IMR-90 (cell line): ENCODE data around the gene RPS3. TPM values are rescaled to one million over a fixed set of nuclear protein-coding genes. Genes with fewer than 3 reads are reported as not detected.

ENCODE experiments used
- ATAC-seq: fragments of 200-7000 bp; cut with Tn5 transposase; 2 replicates; pipeline ENCODE4 v1.9.1; 2020; ENCODE audit warnings: low read depth, mild to moderate bottlenecking, moderate library complexity
- BruUV-seq: library from RNA; stranded (reverse); fragments of 400-500 nt; replicated peaks from 2 replicates; lab custom pipeline; 2021; lab: Mats Ljungman, UMichigan
- CTCF ChIA-PET: fragments of 300-600 bp; formaldehyde crosslinking; extraction: SDS; loops from one replicate; lab custom pipeline; 2021; ENCODE audit warnings: antibody characterized with exemption; lab: Yijun Ruan, JAX
- POLR2A ChIA-PET: fragments of 300-600 bp; sonication (Branson Sonifier 250); formaldehyde crosslinking; loops from one replicate; lab custom pipeline; 2022; ENCODE audit warnings: antibody characterized with exemption; ENCODE audit not compliant: unreplicated experiment; lab: Charles Lee
- DNase-seq: peaks from one replicate; pipeline ENCODE4 v3.0.0; 2013
- H2AFZ ChIP-seq: replicated peaks from 2 replicates; pipeline ENCODE3; 2013; ENCODE audit warnings: low read length, mild to moderate bottlenecking; ENCODE audit not compliant: poor library complexity
- H2AK5ac ChIP-seq: 2 replicates; pipeline ENCODE4 v1.6.1; 2013; ENCODE audit warnings: low read depth, low read length, inconsistent platforms
- H2AK9ac ChIP-seq: replicated peaks from 2 replicates; pipeline ENCODE3; 2013; ENCODE audit warnings: mild to moderate bottlenecking, low read depth, low read length, moderate library complexity; ENCODE audit not compliant: poor library complexity
- H2BK120ac ChIP-seq: 2 replicates; pipeline ENCODE4 v1.6.1; 2013; ENCODE audit warnings: low read depth, low read length, inconsistent platforms
- H2BK15ac ChIP-seq: 3 replicates; pipeline ENCODE4 v1.6.1; 2013; ENCODE audit warnings: low read depth, low read length, inconsistent platforms
- H2BK20ac ChIP-seq: 2 replicates; pipeline ENCODE4 v1.6.1; 2013; ENCODE audit warnings: low read depth, mild to moderate bottlenecking, inconsistent platforms, low read length, moderate library complexity
- H2BK5ac ChIP-seq: 2 replicates; pipeline ENCODE4 v1.6.1; 2013; ENCODE audit warnings: mild to moderate bottlenecking, low read depth, low read length, inconsistent platforms; ENCODE audit not compliant: poor library complexity, severe bottlenecking
- H3K14ac ChIP-seq: replicated peaks from 2 replicates; pipeline ENCODE4 v1.6.1; 2013; ENCODE audit warnings: low read depth, low read length, inconsistent platforms
- H3K18ac ChIP-seq: 2 replicates; pipeline ENCODE4 v1.6.1; 2013; ENCODE audit warnings: low read depth, low read length, control low read depth
- H3K23ac ChIP-seq: 2 replicates; pipeline ENCODE4 v1.6.1; 2013; ENCODE audit warnings: low read depth, low read length, inconsistent platforms
- H3K27ac ChIP-seq: 2 replicates; pipeline ENCODE4 v1.5.1; 2013; ENCODE audit warnings: mild to moderate bottlenecking, control low read depth, low read length; ENCODE audit not compliant: insufficient read depth
- H3K27me3 ChIP-seq: 2 replicates; pipeline ENCODE4 v1.6.1; 2013; ENCODE audit warnings: low read length; ENCODE audit not compliant: control insufficient read depth, insufficient read depth
- H3K36me3 ChIP-seq: 2 replicates; pipeline ENCODE4 v1.6.1; 2013; ENCODE audit warnings: low read length, mixed read lengths; ENCODE audit not compliant: control insufficient read depth, insufficient read depth
- H3K4ac ChIP-seq: 2 replicates; pipeline ENCODE4 v1.6.1; 2013; ENCODE audit warnings: low read depth, low read length, inconsistent platforms
- H3K4me1 ChIP-seq: 2 replicates; pipeline ENCODE4 v1.6.1; 2013; ENCODE audit warnings: low read length, mixed read lengths; ENCODE audit not compliant: control insufficient read depth, insufficient read depth
- H3K4me2 ChIP-seq: 2 replicates; pipeline ENCODE4 v1.6.1; 2013; ENCODE audit warnings: low read depth, mild to moderate bottlenecking, control low read depth, low read length, moderate library complexity
- H3K4me3 ChIP-seq: 2 replicates; pipeline ENCODE4 v1.5.1; 2013; ENCODE audit warnings: low read depth, mild to moderate bottlenecking, control low read depth, low read length, moderate library complexity; ENCODE audit not compliant: insufficient read depth
- H3K56ac ChIP-seq: 2 replicates; pipeline ENCODE4 v1.6.1; 2013; ENCODE audit warnings: low read length, inconsistent platforms; ENCODE audit not compliant: insufficient read depth; ENCODE audit errors: extremely low read depth
- H3K79me1 ChIP-seq, 2 experiments: 2 replicates each; pipeline ENCODE4 v1.6.1; 2013; ENCODE audit warnings: low read length in 2 of 2, inconsistent platforms in 1 of 2, low read depth in 1 of 2
- H3K9ac ChIP-seq: 2 replicates; pipeline ENCODE4 v1.6.1; 2013; ENCODE audit warnings: low read depth, low read length, control low read depth
- H3K9me1 ChIP-seq: 2 replicates; pipeline ENCODE4 v1.6.1; 2013; ENCODE audit warnings: low read length, inconsistent platforms; ENCODE audit not compliant: insufficient read depth
- H3K9me3 ChIP-seq: 2 replicates; pipeline ENCODE4 v1.6.1; 2013; ENCODE audit warnings: low read length; ENCODE audit not compliant: control insufficient read depth, insufficient read depth
- H4K20me1 ChIP-seq: 2 replicates; pipeline ENCODE4 v1.6.1; 2013; ENCODE audit warnings: low read length, inconsistent platforms; ENCODE audit not compliant: insufficient read depth
- H4K5ac ChIP-seq: 2 replicates; pipeline ENCODE4 v1.6.1; 2013; ENCODE audit warnings: mild to moderate bottlenecking, low read depth, low read length, control low read depth
- H4K8ac ChIP-seq, 2 experiments: 2 replicates each; pipeline ENCODE4 v1.6.1; 2013; ENCODE audit warnings: low read depth in 2 of 2, low read length in 2 of 2, control low read depth in 1 of 2, inconsistent platforms in 1 of 2
- H4K91ac ChIP-seq: 2 replicates; pipeline ENCODE4 v1.6.1; 2013; ENCODE audit warnings: low read depth, low read length, inconsistent platforms; ENCODE audit not compliant: insufficient read depth
- BHLHE40 ChIP-seq: fragments of 150-350 bp; IDR thresholded peaks from 2 replicates; pipeline ENCODE4 v1.6.1; 2016; ENCODE audit warnings: mild to moderate bottlenecking, low read depth, low read length
- CEBPB ChIP-seq: IDR thresholded peaks from 2 replicates; pipeline ENCODE4 v1.6.1; 2012; ENCODE audit warnings: low read depth, low read length, improper control_type of control experiment
- CHD1 ChIP-seq: IDR thresholded peaks from 2 replicates; pipeline ENCODE4 v1.6.1; 2012; ENCODE audit warnings: low read depth, low read length, improper control_type of control experiment
- CTCF ChIP-seq: conservative IDR thresholded peaks from 2 replicates; pipeline ENCODE4 v1.5.1; 2012; ENCODE audit warnings: mild to moderate bottlenecking, low read depth, low read length, improper control_type of control experiment
- ELK1 ChIP-seq: fragments of 150-350 bp; IDR thresholded peaks from 2 replicates; pipeline ENCODE4 v1.6.1; 2016; ENCODE audit warnings: low read depth, mild to moderate bottlenecking, low read length, moderate library complexity, borderline replicate concordance
- FOS ChIP-seq: fragments of 150-350 bp; IDR thresholded peaks from 2 replicates; pipeline ENCODE4 v1.6.1; 2016; ENCODE audit warnings: low read depth, low read length
- MAFK ChIP-seq: IDR thresholded peaks from 2 replicates; pipeline ENCODE4 v1.6.1; 2012; ENCODE audit warnings: low read depth, low read length, improper control_type of control experiment
- MAZ ChIP-seq: IDR thresholded peaks from 2 replicates; pipeline ENCODE4 v1.6.1; 2012; ENCODE audit warnings: low read depth, mild to moderate bottlenecking, low read length, improper control_type of control experiment, moderate library complexity, borderline replicate concordance
- MXI1 ChIP-seq: IDR thresholded peaks from 2 replicates; pipeline ENCODE4 v1.6.1; 2012; ENCODE audit warnings: low read depth, mild to moderate bottlenecking, low read length, moderate library complexity, borderline replicate concordance
- NFE2L2 ChIP-seq: fragments of 150-350 bp; IDR thresholded peaks from 2 replicates; pipeline ENCODE4 v1.6.1; 2016; ENCODE audit warnings: low read depth, mild to moderate bottlenecking, low read length
- POLR2A ChIP-seq: IDR thresholded peaks from 2 replicates; pipeline ENCODE4 v1.6.1; 2012; ENCODE audit warnings: mild to moderate bottlenecking, low read depth, low read length
- RAD21 ChIP-seq: IDR thresholded peaks from 2 replicates; pipeline ENCODE4 v1.6.1; 2012; ENCODE audit warnings: low read length, improper control_type of control experiment
- RCOR1 ChIP-seq: IDR thresholded peaks from 2 replicates; pipeline ENCODE4 v1.6.1; 2012; ENCODE audit warnings: mild to moderate bottlenecking, low read length, improper control_type of control experiment; ENCODE audit not compliant: insufficient replicate concordance
- RFX5 ChIP-seq: IDR thresholded peaks from 2 replicates; pipeline ENCODE4 v1.8.0; 2012; ENCODE audit warnings: low read depth, mild to moderate bottlenecking, low read length, moderate library complexity
- SMC3 ChIP-seq: fragments of 150-350 bp; IDR thresholded peaks from 2 replicates; pipeline ENCODE4 v1.6.1; 2016; ENCODE audit warnings: low read depth, mild to moderate bottlenecking, antibody characterized with exemption, low read length, moderate library complexity
- WGBS, 2 experiments: methylation state at CpG; one replicate each; pipeline versions ENCODE4 v1.1.5 to v1.1.7; 2013; ENCODE audit warnings: missing lambda C conversion rate in 2 of 2; ENCODE audit not compliant: insufficient read length in 1 of 2; ENCODE audit errors: extremely low coverage in 2 of 2; 5-methylcytosine and 5-hydroxymethylcytosine counted together
- dilution Hi-C: fragments of 300-500 bp; cut with HindIII; formaldehyde crosslinking; loops from one replicate; pipeline ENCODE4 v1.14.3; 2018; ENCODE audit warnings: low sequenced_read_pairs; ENCODE audit not compliant: unreplicated experiment
- in situ Hi-C: fragments of 300-500 bp; cut with MboI; formaldehyde crosslinking; loops from 3 replicates; pipeline ENCODE4 v1.14.3; 2019; ENCODE audit warnings: low sequenced_read_pairs, inconsistent platforms, mixed read lengths
- intact Hi-C: fragments of 100-400 bp; cut with micrococcal nuclease; formaldehyde crosslinking; loops from 2 replicates; pipeline ENCODE4 v1.10.0; 2022
- polyA plus RNA-seq, 3 experiments: library from polyadenylated mRNA; depleted of rRNA; stranded (reverse); fragments of >200 nt; gene quantifications; 2 replicates each; pipeline ENCODE4 v1.2.3, GENCODE V29; 2012; ENCODE audit warnings: low replicate concordance in 1 of 3
- total RNA-seq: library from RNA; depleted of rRNA; stranded (reverse); fragments of >200 nt; gene quantifications from 2 replicates; pipeline ENCODE4 v1.2.3, GENCODE V29; 2012
- TF ChIP-seq, protein P1 (sequence below): fragments of 150-350 bp; IDR thresholded peaks from 2 replicates; pipeline ENCODE4 v1.6.1; 2017; ENCODE audit warnings: mild to moderate bottlenecking, antibody characterized with exemption, low read length, low read depth

The RPS3 gene
- total and polyA plus RNA-seq, 2 of the 4 experiments (the other 2 are of a cell fraction): 2,360 to 2,477 TPM

DNA sequence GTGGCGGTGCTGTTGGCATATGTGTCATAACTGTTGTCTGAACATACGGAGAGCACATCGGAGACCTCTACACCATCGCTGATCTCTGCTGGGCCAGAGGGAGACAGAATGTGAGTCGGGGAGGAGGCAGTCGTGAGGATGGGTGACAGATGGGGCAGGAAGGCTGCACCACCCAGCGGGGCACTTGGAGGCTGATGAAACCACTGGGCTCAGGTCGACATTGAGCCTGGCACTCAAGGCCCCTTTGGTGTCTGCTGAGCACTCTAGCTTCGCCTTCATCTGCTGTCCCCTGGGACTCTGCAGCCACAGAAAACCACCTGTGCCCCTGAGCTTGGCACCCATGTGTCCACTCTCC is 36.2 kb downstream of the RPS3 start:
- no peak overlapping the region for H2BK15ac ChIP-seq
- 84% methylated on average over 5 of the region's 9 CpGs; no CpG with 5 or more reads in 1 of the 2 experiments for whole genome bisulfite sequencing, 2 experiments
- in situ Hi-C loops (no loop called here), dilution Hi-C loops (no loop called here), intact Hi-C loops (no loop called here)
- TF ChIP-seq ELK1 (no peak), SMC3 (no peak), FOS (no peak), POLR2A (no peak), CHD1 (no peak), CTCF (no peak), RAD21 (no peak), RFX5 (no peak), BHLHE40 (no peak), NFE2L2 (no peak), MXI1 (no peak), CEBPB (no peak), RCOR1 (no peak), MAZ (no peak), MAFK (no peak)
- TF ChIP-seq, protein P1, sequence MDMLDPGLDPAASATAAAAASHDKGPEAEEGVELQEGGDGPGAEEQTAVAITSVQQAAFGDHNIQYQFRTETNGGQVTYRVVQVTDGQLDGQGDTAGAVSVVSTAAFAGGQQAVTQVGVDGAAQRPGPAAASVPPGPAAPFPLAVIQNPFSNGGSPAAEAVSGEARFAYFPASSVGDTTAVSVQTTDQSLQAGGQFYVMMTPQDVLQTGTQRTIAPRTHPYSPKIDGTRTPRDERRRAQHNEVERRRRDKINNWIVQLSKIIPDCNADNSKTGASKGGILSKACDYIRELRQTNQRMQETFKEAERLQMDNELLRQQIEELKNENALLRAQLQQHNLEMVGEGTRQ: no peak
- ChIA-PET CTCF (no interaction called here), POLR2A (no interaction called here)
- 0 out of 2 replicates have a peak, but pooled peaks cover 2% of the 10 kb centered on the region for H4K20me1 ChIP-seq
- no peaks in the 10 kb centered on the region for H3K4me1 ChIP-seq
- no peak overlapping the region for H2BK120ac ChIP-seq
- peaks cover 31% of the 10 kb centered on the region for H3K27me3 ChIP-seq
- no peak overlapping the region for H2BK20ac ChIP-seq
- H3K9ac ChIP-seq: no peak overlapping the region
- no peak overlapping the region for H3K56ac ChIP-seq
- H2BK5ac ChIP-seq: no peak overlapping the region
- H3K18ac ChIP-seq: no peak overlapping the region
- DNase-seq: no peak
- BruUV-seq: no TSS peak
- no peak overlapping the region for H3K4ac ChIP-seq
- no peak overlapping the region for H4K8ac ChIP-seq
- ATAC-seq: no peak
- H3K4me3 ChIP-seq: no peak overlapping the region
- H3K4me2 ChIP-seq: no peak overlapping the region
- no peaks in the 10 kb centered on the region for H3K79me1 ChIP-seq
- H4K91ac ChIP-seq: no peak overlapping the region
- no peaks in the 10 kb centered on the region for H3K9me3 ChIP-seq
- no peak overlapping the region for H2AFZ ChIP-seq
- H2AK5ac ChIP-seq: no peak overlapping the region
- no peaks in the 10 kb centered on the region for H3K36me3 ChIP-seq
- no peak overlapping the region for H3K14ac ChIP-seq
- no peak overlapping the region for H4K5ac ChIP-seq
- H2AK9ac ChIP-seq: no peak overlapping the region
- no peak overlapping the region for H3K23ac ChIP-seq
- no peak overlapping the region for H3K27ac ChIP-seq
- H3K9me1 ChIP-seq: 0 out of 2 replicates have a peak, but pooled peaks cover 4% of the 10 kb centered on the region
